Fibroblast of lung (primary cell): ENCODE data around the gene CTNNAL1. TPM values are rescaled to one million over a fixed set of nuclear protein-coding genes. Genes with fewer than 3 reads are reported as not detected.
A peak's percentile ranks its signal among the peaks of the same experiment; 100 is the strongest.

Experiments used
- DNase-seq, 2 donors: peaks; one replicate each; pipeline versions ENCODE4 v3.0.0 to v3.0.0-alpha.2; 2010; ENCODE audit warnings: low read depth in 2 of 2
- H2AFZ ChIP-seq: 2 replicates; pipeline ENCODE4 v1.5.1; 2012; ENCODE audit warnings: low read length, control low read depth, inconsistent platforms
- H3K27ac ChIP-seq: 2 replicates; pipeline ENCODE4 v1.5.1; 2011; ENCODE audit warnings: low read length, control low read depth; ENCODE audit not compliant: insufficient read depth
- H3K27me3 ChIP-seq: 2 replicates; pipeline ENCODE4 v1.5.1; 2011; ENCODE audit warnings: mild to moderate bottlenecking, low read length; ENCODE audit not compliant: control insufficient read depth, insufficient read depth
- H3K36me3 ChIP-seq: 2 replicates; pipeline ENCODE4 v1.5.1; 2011; ENCODE audit warnings: low read length; ENCODE audit not compliant: control insufficient read depth, insufficient read depth
- H3K4me1 ChIP-seq: 2 replicates; pipeline ENCODE4 v1.5.1; 2011; ENCODE audit warnings: low read length; ENCODE audit not compliant: control insufficient read depth, insufficient read depth; ENCODE audit errors: extremely low read depth
- H3K4me2 ChIP-seq: 2 replicates; pipeline ENCODE4 v1.5.1; 2011; ENCODE audit warnings: low read length, control low read depth; ENCODE audit not compliant: insufficient read depth; ENCODE audit errors: extremely low read depth
- H3K4me3 ChIP-seq, 4 experiments: fragments of 200-600 bp in 1 of 4; sonication (generic) in 1 of 4; replicated peaks in 1 of 4; 2 replicates each; pipeline ENCODE4 v1.5.1; 2011 to 2016; ENCODE audit warnings: low read length in 4 of 4, low read depth in 3 of 4, mild to moderate bottlenecking in 3 of 4, control low read depth in 2 of 4, inconsistent platforms in 1 of 4, mixed read lengths in 1 of 4; ENCODE audit not compliant: insufficient read depth in 1 of 4; ENCODE audit errors: control extremely low read depth in 1 of 4
- H3K79me2 ChIP-seq: 2 replicates; pipeline ENCODE4 v1.5.1; 2012; ENCODE audit warnings: mild to moderate bottlenecking, low read length, inconsistent platforms; ENCODE audit not compliant: control insufficient read depth, insufficient read depth
- H3K9ac ChIP-seq: 2 replicates; pipeline ENCODE4 v1.5.1; 2011; ENCODE audit warnings: mild to moderate bottlenecking, low read length, control low read depth; ENCODE audit not compliant: insufficient read depth
- H3K9me3 ChIP-seq: 2 replicates; pipeline ENCODE4 v1.5.1; 2012; ENCODE audit warnings: low read depth, low read length; ENCODE audit not compliant: control insufficient read depth, insufficient read depth
- H4K20me1 ChIP-seq: 2 replicates; pipeline ENCODE4 v1.5.1; 2011; ENCODE audit warnings: low read length; ENCODE audit not compliant: control insufficient read depth, insufficient read depth; ENCODE audit errors: extremely low read depth
- EZH2 ChIP-seq: IDR thresholded peaks from 2 replicates; pipeline ENCODE4 v1.5.1; 2012; ENCODE audit warnings: low read length, control low read depth, mild to moderate bottlenecking; ENCODE audit errors: missing control alignments
- polyA plus RNA-seq, 2 donors: library from polyadenylated mRNA; depleted of rRNA in 1 of 2; stranded (reverse) in 1 of 2; unstranded in 1 of 2; fragments of >200 nt; gene quantifications; 2 replicates each; pipeline ENCODE4 v1.2.1, GENCODE V29; 2011 to 2012; ENCODE audit warnings: missing spikeins in 1 of 2
- total RNA-seq: library from RNA; depleted of rRNA; stranded (reverse); fragments of >200 nt; gene quantifications from 2 replicates; pipeline ENCODE4 v1.2.1, GENCODE V29; 2014
- TF ChIP-seq, protein P1 (sequence below), 2 donors: IDR thresholded peaks in 1 of 2; conservative IDR thresholded peaks in 1 of 2; 1 replicate in 1 of 2; 2 replicates in 1 of 2; pipeline ENCODE4 v1.5.1; 2011 to 2012; ENCODE audit warnings: low read length in 2 of 2, control low read depth in 1 of 2, inconsistent platforms in 1 of 2, low read depth in 1 of 2, mild to moderate bottlenecking in 1 of 2

CTNNAL1 gene
- total and polyA plus RNA-seq, 2 donors (not counting 1 experiment from before 2014, with no cell fraction given), result 68.4 to 95.2 TPM

DNA sequence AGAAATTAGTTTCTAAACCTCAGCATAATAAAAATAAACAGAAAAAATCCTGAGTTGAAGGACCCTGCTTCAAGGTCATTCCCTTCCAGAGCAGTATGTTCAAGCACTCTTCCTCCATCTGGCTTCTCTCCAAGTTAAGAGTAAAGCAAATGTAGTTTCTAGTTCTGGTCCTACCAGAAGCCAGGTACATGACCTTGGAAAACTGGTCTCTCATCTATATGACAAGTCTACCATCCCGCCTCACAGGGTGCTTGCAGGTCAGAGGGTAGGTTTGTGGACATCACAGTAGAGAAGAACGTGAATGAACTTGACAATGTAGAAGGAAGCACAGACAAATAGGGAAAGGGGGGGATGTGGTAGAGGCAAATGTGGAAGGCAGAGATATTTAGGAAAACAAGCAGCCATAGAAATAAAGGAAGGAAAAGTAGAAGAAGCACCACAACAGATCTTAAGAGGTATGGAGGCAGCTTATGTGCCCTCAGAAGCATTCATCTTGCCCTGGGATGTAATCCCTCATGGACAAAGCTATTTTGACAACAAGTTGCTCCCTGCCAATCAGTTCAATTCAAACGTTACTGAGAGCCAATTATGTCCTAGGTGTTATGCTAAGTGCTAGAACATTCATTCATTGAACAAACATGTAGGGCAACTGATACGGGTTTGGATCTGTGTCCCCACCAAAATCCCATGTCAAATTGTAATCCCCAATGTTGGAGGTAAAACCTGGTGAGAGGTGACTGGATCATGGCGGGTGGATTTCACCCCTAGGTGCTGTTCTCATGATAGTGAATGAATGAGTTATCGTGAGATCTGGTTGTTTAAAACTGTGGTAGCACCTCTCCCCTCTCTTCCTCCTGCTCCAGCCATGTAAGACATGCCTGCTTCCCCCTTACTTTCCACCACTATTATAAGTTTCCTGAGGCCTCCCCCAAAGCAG is 23.7 kb upstream of the CTNNAL1 start:
- Histone ChIP-seq H3K36me3 (no peaks in the 10 kb centered on the region), H3K27ac (peak overlapping the region; percentile 35), H3K4me2 (no peak overlapping the region), H2AFZ (no peak overlapping the region), H3K9ac (no peak overlapping the region), H3K4me1 (peaks cover 16% of the 10 kb centered on the region), H3K4me3 (no peak overlapping the region), H3K27me3 (no peaks in the 10 kb centered on the region), H3K79me2 (no peaks in the 10 kb centered on the region), H4K20me1 (no peaks in the 10 kb centered on the region), H3K9me3 (no peaks in the 10 kb centered on the region)
- DNase-seq, result peak in 1 of 2 donors; percentile 18
- TF ChIP-seq, protein P1, sequence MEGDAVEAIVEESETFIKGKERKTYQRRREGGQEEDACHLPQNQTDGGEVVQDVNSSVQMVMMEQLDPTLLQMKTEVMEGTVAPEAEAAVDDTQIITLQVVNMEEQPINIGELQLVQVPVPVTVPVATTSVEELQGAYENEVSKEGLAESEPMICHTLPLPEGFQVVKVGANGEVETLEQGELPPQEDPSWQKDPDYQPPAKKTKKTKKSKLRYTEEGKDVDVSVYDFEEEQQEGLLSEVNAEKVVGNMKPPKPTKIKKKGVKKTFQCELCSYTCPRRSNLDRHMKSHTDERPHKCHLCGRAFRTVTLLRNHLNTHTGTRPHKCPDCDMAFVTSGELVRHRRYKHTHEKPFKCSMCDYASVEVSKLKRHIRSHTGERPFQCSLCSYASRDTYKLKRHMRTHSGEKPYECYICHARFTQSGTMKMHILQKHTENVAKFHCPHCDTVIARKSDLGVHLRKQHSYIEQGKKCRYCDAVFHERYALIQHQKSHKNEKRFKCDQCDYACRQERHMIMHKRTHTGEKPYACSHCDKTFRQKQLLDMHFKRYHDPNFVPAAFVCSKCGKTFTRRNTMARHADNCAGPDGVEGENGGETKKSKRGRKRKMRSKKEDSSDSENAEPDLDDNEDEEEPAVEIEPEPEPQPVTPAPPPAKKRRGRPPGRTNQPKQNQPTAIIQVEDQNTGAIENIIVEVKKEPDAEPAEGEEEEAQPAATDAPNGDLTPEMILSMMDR (conservative IDR thresholded peaks at IDR 0.05 in 1 of 2, IDR thresholded peaks at IDR 0.05 in 1 of 2; ENCODE audit: low read depth in 1 of 2, low read length in 2 of 2), result no peak
- TF ChIP-seq EZH2, result no peak

GRCh38 chr9:109035684-109036423 is 22.6 kb upstream of the CTNNAL1 start:
- TF ChIP-seq EZH2, result no peak
- peaks cover 16% of the 10 kb centered on the region for H3K4me1 ChIP-seq
- no peak overlapping the region for H3K4me3 ChIP-seq
- H3K9me3 ChIP-seq, result no peaks in the 10 kb centered on the region
- peak overlapping the region; percentile 56 for H3K4me2 ChIP-seq
- H2AFZ ChIP-seq, result no peak overlapping the region
- no peaks in the 10 kb centered on the region for H3K79me2 ChIP-seq
- H3K27me3 ChIP-seq, result no peaks in the 10 kb centered on the region
- H3K27ac ChIP-seq, result peak overlapping the region; percentile 67
- H3K36me3 ChIP-seq, result no peaks in the 10 kb centered on the region
- DNase-seq, result peak; percentile 78 to 94
- H4K20me1 ChIP-seq, result no peaks in the 10 kb centered on the region
- no peak overlapping the region for H3K9ac ChIP-seq

- TF ChIP-seq, protein P1 (conservative IDR thresholded peaks at IDR 0.05 in 1 of 2, IDR thresholded peaks at IDR 0.05 in 1 of 2; ENCODE audit: low read depth in 1 of 2, low read length in 2 of 2), result no peak
- no peak for TF ChIP-seq EZH2
- DNase-seq, result peak in 1 of 2 donors; percentile 36
These were observed 20.8 kb upstream of the CTNNAL1 start for GRCh38 chr9:109033941-109034700.

More at GRCh38 chr9:109033941-109034700, 20.8 kb upstream of the CTNNAL1 start:
- no peaks in the 10 kb centered on the region for H3K9me3 ChIP-seq
- H3K9ac ChIP-seq, result no peak overlapping the region
- no peaks in the 10 kb centered on the region for H3K79me2 ChIP-seq
- H3K4me3 ChIP-seq, result no peak overlapping the region
- no peaks in the 10 kb centered on the region for H4K20me1 ChIP-seq
- no peak overlapping the region for H2AFZ ChIP-seq
- no peaks in the 10 kb centered on the region for H3K27me3 ChIP-seq
- H3K4me2 ChIP-seq, result no peak overlapping the region
- H3K27ac ChIP-seq, result no peak overlapping the region
- H3K4me1 ChIP-seq, result peaks cover 16% of the 10 kb centered on the region
- no peaks in the 10 kb centered on the region for H3K36me3 ChIP-seq
